HG03571 (cell line): ENCODE data around the gene HOXA5.

Source experiments
- ATAC-seq: cut with Tn5 transposase; IDR thresholded peaks from one replicate; pipeline ENCODE4 v1.9.1; 2021; ENCODE audit not compliant: unreplicated experiment

The HOXA5 gene

GRCh38 chr7:27149842-27150567 lies 6.5 kb upstream of the HOXA5 start:
- no peak for ATAC-seq

GRCh38 chr7:27148756-27149641 lies 5.5 kb upstream of the HOXA5 start:
- no peak for ATAC-seq

- no peak for ATAC-seq
Observed at GRCh38 chr7:27148031-27148755, 4.7 kb upstream of the HOXA5 start.

- no peak for ATAC-seq
Observed at GRCh38 chr7:27147199-27148030, 3.9 kb upstream of the HOXA5 start, which contains the start of gene HOXA6. Gene HOXA6, minus strand, starts transcription at chr7:27147774. Its CDS starts 25 bp downstream, at chr7:27147749.

GRCh38 chr7:27146491-27147198 lies 3.2 kb upstream of the HOXA5 start:
- no peak for ATAC-seq

- ATAC-seq = no peak
Observed at GRCh38 chr7:27145914-27146412, 2.5 kb upstream of the HOXA5 start.

- no peak for ATAC-seq
Observed at GRCh38 chr7:27145165-27145913, 1.9 kb upstream of the HOXA5 start.

GRCh38 chr7:27144781-27145164 lies 1.3 kb upstream of the HOXA5 start:
- ATAC-seq = no peak

- no peak for ATAC-seq
Observed at GRCh38 chr7:27143950-27144780, 684 bp upstream of the HOXA5 start.

- ATAC-seq = no peak
Observed at GRCh38 chr7:27142580-27143022, 880 bp downstream of the HOXA5 start.

GRCh38 chr7:27141923-27142579 lies 1.4 kb downstream of the HOXA5 start:
- no peak for ATAC-seq

GRCh38 chr7:27141137-27141922 lies 2.2 kb downstream of the HOXA5 start:
- no peak for ATAC-seq

GRCh38 chr7:27140126-27140857 lies 3.2 kb downstream of the HOXA5 start:
- no peak for ATAC-seq

- no peak for ATAC-seq
Observed at GRCh38 chr7:27139334-27140125, 4.0 kb downstream of the HOXA5 start.

- no peak for ATAC-seq
Observed at GRCh38 chr7:27138985-27139333, 4.5 kb downstream of the HOXA5 start.
